GM13977 (cell line): ENCODE measurements around the gene ADGRB2.

Source experiments
- DNase-seq: peaks from one replicate; pipeline ENCODE4 v3.0.0; 2012; ENCODE audit warnings: low spot score
- in situ Hi-C: fragments of 300-500 bp; cut with MboI; formaldehyde crosslinking; loops from one replicate; pipeline ENCODE4 v1.12.0; 2022; ENCODE audit warnings: low sequenced_read_pairs, low pct_unique_long_range_greater_than_20kb, mixed read lengths, inconsistent platforms; ENCODE audit not compliant: unreplicated experiment
- TF ChIP-seq, protein P1 (sequence below): IDR thresholded peaks from 2 replicates; pipeline ENCODE4 v1.5.1; 2012; ENCODE audit warnings: mild to moderate bottlenecking, control low read depth; ENCODE audit not compliant: insufficient read depth; ENCODE audit errors: extremely low read depth, missing control alignments

The ADGRB2 gene

DNA sequence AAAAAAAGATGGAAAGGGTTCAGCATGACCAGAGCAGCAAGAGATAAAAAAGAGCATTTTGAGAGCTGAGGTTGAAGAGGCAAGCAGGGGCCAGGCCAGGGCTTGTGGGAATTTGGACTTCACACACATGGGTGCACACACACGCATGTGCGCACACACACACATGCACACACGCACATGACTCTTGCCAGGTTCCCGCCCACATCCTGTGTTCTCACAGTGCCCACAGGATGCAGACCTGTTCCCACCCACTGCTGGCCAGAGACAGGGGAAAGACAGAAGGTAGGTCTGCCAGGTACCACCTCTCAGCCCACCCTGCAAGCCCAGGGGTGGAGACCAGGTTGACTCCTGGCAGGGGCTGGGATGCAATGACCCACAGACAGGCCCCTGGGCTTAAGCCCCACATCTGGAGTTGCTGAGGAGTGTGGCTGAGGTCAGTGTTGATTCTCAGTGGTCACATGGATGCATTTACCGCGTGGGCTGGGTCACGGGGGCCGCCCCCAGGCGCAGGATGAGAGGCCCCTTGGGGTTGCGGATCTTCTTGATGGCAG, 64.7 kb downstream of the ADGRB2 start:
- in situ Hi-C loops, result no loop called here
- TF ChIP-seq, protein P1, sequence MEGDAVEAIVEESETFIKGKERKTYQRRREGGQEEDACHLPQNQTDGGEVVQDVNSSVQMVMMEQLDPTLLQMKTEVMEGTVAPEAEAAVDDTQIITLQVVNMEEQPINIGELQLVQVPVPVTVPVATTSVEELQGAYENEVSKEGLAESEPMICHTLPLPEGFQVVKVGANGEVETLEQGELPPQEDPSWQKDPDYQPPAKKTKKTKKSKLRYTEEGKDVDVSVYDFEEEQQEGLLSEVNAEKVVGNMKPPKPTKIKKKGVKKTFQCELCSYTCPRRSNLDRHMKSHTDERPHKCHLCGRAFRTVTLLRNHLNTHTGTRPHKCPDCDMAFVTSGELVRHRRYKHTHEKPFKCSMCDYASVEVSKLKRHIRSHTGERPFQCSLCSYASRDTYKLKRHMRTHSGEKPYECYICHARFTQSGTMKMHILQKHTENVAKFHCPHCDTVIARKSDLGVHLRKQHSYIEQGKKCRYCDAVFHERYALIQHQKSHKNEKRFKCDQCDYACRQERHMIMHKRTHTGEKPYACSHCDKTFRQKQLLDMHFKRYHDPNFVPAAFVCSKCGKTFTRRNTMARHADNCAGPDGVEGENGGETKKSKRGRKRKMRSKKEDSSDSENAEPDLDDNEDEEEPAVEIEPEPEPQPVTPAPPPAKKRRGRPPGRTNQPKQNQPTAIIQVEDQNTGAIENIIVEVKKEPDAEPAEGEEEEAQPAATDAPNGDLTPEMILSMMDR, result no peak
- DNase-seq, result peak; percentile 58

DNA sequence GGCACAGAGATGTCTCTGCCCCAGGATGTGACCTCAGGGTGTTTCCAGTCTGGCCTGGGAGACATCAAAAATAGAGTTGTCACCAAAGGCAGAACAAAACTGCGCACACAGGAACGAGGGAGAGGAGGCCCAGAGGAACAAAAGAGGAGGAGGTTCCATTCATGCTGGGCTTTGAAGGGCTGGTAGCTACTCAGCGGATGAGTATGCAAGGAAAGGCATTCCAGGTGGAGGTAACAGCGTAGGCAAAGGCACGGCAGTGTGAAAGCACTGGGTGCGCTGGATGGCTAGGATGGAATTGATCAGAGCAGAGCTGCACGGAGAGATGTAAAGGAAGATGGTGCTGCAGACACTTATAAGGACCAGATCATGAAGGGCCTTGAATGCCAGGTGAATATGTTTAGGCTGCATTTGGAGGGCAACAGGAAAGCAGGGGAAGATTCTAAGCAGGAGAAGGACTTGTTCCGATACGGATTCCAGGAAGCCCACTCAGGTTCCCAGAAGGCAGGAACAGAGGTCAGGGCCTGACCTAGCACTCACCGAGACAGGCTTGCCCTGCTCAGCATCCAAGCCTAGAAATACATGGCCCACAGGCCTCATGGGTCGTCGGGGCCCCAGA, 66.7 kb downstream of the ADGRB2 start:
- no peak for DNase-seq
- in situ Hi-C loops, result no loop called here
- TF ChIP-seq, protein P1, result no peak

DNA sequence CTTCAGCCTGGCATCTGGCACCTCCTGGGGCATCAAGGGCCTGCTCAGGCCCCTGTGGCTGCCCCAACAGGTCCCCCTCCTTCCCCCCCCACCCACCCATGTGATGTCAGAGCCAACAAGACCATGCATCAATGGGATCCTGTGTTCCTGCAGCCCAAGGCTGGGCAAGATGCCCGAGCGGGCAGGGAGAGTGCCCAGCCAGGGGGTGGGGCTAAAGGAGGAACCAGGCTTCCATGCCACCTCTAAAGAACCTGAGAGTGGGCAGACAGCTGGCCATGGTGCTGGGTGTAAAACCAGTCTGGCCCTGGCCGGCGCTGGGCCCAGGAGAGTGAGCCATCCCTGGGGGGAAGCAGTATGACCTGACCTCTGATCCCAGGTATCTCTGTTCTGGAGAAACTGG, 67.9 kb downstream of the ADGRB2 start:
- in situ Hi-C loops, result no loop called here
- TF ChIP-seq, protein P1, result no peak
- no peak for DNase-seq

DNA sequence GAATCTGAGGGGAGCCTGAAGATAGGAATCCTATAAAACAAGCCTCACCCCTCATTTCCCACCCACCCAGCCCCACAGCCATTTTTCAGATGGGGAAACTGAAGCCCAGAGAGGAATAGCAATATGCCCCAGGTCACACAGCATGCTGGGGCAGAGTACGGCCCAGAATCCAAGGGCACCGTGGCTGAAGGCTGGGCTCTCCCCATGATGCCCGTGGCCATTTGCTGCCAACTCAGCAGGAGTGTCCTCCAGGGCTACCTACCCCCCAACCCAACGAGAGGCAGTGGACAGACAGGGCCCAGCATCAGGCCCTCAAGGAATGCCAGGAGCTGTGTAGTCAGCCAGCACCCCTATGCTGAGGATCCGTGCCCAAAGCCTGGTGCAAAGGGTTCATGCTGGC, 68.8 kb downstream of the ADGRB2 start:
- TF ChIP-seq, protein P1, result no peak
- in situ Hi-C loops, result no loop called here
- no peak for DNase-seq

DNA sequence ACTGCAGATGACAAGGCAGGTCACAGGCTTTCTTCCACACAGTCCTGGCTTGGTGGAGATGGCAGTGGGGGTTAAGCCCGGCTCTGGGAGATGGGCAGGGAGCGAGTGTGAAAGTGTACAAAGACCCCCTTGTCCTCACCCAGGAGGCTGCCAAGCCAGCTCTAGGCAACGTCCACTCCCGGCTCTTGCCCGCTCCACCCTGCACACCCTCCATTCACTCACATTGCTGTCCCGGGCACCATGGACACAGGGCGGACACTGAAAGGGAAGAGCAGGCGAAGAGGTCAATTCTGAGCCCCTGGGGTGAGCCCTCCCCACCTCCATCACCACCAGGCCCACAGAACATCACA, 69.2 kb downstream of the ADGRB2 start:
- DNase-seq, result no peak
- TF ChIP-seq, protein P1, result no peak
- in situ Hi-C loops, result no loop called here

DNA sequence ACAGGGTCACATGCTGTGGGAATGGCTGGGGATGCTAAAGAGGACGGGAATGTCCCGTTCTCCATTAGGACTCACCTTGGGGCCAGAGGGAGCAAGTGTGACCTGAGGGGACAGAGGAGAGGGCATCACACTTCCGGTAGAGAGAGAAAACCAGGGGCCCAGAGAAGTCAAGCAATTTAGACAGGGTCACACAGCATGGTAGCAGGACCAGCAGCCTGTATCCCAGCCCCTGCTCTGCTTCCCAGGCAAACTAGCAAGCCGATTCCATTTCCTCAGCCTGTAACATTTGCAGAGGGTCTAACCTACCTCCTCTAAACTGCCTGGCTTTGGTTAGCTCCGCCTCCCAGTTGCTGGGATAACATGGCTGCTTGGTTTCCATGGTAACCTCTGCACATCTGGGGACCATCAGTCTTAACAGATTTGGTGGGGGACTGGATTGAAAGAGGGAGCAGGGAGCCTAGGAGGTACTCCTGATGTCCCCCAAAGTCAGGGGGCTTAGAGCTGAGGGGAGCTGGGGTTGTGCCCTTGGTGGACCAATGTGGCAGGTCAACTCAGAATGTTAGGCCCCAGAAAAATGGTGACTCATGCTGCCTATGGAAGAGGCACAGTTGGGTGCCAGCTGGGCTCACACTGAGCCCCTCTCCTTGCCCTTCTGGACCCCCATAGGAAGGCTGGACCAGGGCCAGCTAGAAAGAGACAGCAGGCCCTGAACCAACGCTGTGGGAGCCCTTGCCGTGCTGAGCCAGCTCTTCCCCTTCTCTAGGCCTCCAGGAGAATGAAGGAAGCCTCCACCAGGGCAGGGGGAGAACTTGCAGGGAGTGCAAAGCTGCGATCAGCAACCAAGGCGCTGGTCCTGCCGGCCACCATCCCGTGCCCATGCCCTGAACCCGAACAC, 69.8 kb downstream of the ADGRB2 start:
- TF ChIP-seq, protein P1, result no peak
- DNase-seq, result no peak
- in situ Hi-C loops, result no loop called here
